Effector CD8-positive, alpha-beta T cell (primary cell): ENCODE results near the gene SLC66A2.
"Not testable (repeated sequence)": the region's sequence is repeated elsewhere in the genome, so short reads cannot be mapped to it uniquely, and the experiment has no call there.

Source experiments
- DNase-seq: peaks from one replicate; lab custom pipeline; 2025; lab: John Stamatoyannopoulos, UW

The SLC66A2 gene

GRCh38 chr18:79971211-79971952, 19.9 kb upstream of the SLC66A2 start:
- no peak for DNase-seq

GRCh38 chr18:79970419-79971133, 19.1 kb upstream of the SLC66A2 start:
- no peak for DNase-seq

GRCh38 chr18:79965119-79965902, 13.9 kb upstream of the SLC66A2 start:
- no peak for DNase-seq

- peak; percentile 50 for DNase-seq
These were observed 13.1 kb upstream of the SLC66A2 start, which contains the start of gene HSBP1L1 for GRCh38 chr18:79964330-79965118. Gene HSBP1L1 (plus strand): TSS chr18:79964643. CDS start chr18:79964736, 93 bp downstream.

GRCh38 chr18:79963658-79964329, 12.3 kb upstream of the SLC66A2 start:
- no peak for DNase-seq

- DNase-seq: no peak
These were observed 11.6 kb upstream of the SLC66A2 start for GRCh38 chr18:79962835-79963657.

GRCh38 chr18:79962311-79962710, 10.9 kb upstream of the SLC66A2 start:
- DNase-seq: no peak

- DNase-seq: no peak
These were observed 10.3 kb upstream of the SLC66A2 start for GRCh38 chr18:79961527-79962291.

- no peak for DNase-seq
These were observed 9.6 kb upstream of the SLC66A2 start for GRCh38 chr18:79960921-79961526.

- not testable (repeated sequence) for DNase-seq
These were observed 8.8 kb upstream of the SLC66A2 start for GRCh38 chr18:79960161-79960801.

- DNase-seq: no peak
These were observed 7.5 kb upstream of the SLC66A2 start for GRCh38 chr18:79958981-79959380.

- DNase-seq: no peak
These were observed 4.8 kb upstream of the SLC66A2 start for GRCh38 chr18:79956276-79956675.

GRCh38 chr18:79955302-79956075, 4.0 kb upstream of the SLC66A2 start:
- no peak for DNase-seq

GRCh38 chr18:79954791-79955190, 3.3 kb upstream of the SLC66A2 start:
- DNase-seq: no peak

GRCh38 chr18:79953971-79954651, 2.7 kb upstream of the SLC66A2 start:
- DNase-seq: no peak

- no peak for DNase-seq
These were observed 1.6 kb upstream of the SLC66A2 start for GRCh38 chr18:79952996-79953559.
